ENCODE data around the gene MAP6.

Gene MAP6

GRCh38 chr11:75565916-75566762, 102.7 kb downstream of the MAP6 start:
- DNase-seq: no peak

DNA sequence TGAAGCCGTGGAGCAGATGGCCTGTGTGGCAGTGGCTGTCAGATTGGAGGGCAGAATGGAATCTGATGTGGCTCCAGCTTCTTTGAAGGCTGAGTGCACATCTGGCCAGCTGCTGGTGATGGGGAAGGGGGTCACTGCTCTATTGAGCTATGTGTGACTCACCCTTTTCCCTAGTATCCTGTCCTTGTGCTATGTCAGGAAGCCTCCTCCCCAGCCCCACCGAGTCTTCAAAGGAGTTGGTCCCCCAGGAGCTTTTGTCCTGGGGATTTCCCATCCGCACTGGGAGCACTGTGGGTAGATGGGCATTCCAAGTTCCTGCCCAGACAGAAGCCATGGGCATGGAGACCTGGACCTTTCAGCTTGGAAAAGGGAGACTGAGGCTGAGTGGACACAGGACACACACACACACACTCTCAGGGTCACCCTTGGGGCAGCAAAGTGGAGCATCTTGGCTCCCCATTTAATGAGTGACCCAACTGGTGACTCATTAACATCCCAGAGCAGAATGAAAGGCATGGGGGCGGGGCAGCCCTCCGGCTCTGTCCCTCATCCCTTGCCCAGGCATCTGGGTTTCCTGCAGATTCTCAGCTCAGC, 103.5 kb downstream of the MAP6 start:
- DNase-seq: no peak

DNA sequence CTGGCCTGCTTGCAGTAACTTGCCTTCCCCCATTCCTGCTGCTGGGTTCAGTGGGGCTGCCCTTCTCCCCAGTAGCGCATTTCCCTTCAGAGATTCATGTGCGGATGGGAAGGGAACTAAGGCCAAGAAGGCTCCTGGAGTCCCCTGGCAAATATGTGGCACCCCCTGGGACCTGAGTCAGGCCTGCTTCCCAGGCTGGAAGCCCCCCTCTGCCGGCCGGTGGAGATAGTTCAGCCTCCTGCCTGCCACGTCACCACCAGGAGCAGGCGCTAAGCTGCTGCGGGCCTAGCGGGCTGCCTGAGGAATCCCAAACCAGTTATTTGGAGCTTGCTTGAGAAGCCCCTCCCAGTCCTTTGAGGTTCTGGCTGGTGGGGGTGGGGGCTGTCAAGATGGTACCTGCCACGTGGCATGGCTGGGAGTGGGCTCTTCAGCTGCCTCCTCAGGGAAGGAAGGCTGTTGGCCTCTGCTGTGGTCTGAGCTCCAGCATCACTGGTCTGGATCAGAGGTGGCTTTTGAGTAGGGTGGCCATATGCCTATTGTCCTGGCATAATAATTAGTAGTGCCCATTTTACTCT, 104.8 kb downstream of the MAP6 start:
- no peak for DNase-seq

DNA sequence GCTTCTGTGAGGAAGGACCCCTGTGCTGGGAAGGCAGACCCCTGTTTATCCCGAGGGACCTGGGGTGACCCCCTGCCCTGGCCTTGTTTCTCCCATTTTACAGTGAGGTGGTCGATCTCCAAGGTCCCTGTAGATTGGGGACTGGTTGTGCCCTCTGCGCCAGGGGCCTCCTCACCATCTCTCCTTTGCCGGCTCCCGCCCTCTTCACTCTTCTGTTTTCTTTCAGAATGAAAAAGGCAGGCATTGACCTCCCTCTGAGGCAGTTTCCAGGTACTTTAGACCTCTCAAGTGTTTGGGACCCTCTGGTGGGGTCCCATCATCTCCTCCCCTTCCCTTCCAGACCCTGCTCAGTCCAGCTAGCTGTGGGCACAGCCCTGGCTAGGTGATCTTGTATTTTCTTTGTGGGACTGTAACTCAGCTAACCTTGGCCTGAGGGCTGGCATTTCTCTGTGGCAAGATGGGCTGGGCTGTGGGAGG, 105.3 kb downstream of the MAP6 start:
- no peak for DNase-seq

DNA sequence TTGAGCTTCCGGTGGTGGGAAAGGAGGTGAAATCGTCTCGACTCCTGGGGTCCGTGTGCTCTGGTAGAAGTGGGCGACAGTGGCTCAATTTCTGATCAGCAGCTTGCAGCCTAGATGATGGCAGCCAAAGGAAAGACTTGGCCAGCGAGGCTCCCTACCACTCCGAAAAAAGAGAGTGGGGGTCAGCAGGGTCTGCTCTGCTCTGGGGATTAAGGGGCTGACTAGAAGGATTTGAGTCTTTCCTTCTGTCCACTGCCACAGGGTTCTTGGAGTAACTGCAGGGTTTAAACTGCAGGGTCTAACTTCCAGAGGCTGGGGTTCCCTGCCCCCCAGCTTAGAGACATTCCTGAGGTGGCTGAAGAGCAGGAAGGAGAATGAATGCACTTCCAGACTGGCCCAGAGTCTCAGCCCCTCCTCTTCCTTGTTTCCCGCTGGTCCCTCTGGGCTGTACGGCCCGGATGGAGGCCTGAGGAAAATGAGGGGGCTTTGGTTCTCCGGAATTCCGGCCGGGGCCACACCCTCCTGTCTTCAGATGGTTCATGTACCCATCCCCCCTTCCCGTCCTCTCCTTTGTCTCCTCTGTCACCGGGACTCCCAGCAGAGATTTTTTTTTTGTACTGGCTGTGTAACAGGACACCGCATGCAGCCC, 105.9 kb downstream of the MAP6 start:
- DNase-seq: no peak

DNA sequence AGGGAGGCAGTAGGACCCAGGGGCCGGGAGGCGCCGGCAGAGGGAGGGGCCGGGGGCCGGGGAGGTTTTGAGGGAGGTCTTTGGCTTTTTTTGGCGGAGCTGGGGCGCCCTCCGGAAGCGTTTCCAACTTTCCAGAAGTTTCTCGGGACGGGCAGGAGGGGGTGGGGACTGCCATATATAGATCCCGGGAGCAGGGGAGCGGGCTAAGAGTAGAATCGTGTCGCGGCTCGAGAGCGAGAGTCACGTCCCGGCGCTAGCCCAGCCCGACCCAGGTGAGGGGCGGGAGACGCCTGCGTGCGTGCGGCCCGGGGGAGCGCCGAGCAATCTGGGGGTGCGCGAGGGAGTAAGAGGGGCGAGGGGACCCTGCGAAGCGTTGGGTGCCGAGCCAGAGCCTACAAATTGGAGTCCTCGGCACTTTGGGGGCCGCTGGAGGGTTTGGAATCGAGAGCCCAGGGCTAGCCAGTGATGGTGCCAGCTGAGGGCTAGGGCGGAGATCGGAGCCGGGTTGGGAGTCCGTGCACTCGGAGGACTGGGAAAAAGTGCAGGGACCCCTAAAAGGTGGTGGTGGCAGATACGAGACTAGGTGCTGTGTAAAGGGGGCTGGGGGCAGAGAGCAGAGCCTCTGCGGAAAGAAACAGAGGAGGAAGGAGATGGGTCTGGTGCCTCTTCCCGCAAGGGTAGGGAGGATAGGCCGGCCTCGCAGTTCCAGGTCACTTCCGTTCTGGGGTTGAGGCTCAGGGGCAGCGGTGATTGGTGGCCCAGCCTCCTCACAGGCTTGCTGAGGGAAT, 106.6 kb downstream of the MAP6 start, which contains the start of gene SERPINH1:
Gene SERPINH1, plus strand, starts transcription at position 206 of the 788 bp plus-strand sequence. CDS start 4,097 bp downstream, outside the sequence.
- no peak for DNase-seq

DNA sequence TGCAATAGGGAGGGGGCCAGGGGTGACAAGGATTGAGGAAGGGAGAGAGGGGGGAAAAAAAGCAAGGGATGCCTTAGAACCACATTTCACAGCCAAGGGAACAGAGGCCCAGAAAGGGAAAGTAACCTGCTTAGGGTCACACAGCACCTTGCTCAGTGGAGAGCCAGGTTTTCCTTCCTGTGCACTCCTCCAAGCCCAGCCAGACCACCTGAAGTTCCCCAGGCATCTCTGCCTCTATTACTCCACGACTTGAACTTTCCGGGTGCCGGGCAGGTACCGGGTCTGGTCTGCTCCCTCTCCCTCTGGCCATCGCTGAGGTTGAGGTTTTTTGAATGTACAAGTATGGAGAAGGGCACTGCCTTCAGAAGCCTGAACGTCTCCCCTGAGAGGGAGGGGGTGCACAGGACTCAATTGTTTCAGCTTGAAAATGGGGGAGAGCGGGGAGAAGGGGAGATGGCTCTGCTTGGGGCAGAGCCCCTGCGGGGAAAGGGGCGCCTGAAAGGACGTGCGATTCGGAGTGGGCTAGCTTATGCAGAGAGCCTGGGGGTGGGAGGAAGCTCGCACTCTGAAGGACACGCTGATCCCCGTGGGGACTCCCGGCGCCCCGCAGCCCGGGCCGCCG, 107.3 kb downstream of the MAP6 start:
- no peak for DNase-seq

GRCh38 chr11:75560644-75561043, 108.2 kb downstream of the MAP6 start:
- DNase-seq: no peak

DNA sequence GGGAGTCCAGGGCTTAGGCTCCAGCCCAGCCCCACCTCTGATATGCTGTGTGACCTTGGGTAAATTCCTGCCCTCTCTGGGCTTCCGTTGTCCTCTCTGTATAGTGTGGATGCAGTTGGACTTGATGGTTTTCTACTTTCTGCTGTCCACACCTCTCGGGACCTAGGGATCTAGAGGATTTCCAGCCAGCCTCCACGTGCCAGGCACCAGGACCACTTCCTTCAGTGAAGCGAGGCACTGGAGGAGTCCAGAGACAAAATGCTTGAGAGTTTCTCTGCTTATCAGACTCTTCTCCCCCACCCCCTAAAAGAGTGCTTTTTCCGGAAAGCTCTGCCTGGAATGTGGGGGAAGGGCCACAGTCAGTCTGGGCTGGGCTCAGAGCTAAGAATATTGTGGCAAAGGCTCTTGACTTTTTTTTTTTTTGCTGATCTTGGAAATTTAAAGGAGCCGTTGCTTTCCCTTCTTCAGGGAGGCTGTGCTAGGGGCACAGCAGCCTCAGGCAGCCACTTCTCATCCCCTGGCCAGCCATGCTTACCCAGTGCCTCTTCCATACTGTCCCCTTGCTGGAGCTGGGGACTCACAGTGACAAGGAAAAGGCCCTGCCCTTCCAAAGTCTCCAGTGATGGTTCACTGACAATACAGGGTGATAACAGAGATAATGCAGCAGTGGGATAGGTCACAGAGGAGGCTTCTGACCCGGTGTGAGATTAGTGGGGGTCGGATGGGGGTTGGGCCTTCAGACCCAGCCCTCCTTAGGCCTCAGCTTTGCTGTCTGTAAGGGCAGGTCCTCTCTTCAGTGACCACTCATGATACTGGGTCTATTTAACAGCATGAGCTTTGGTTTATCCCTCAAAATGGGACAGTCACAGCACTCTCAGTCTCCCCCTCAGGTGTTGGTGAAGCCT, 109.6 kb downstream of the MAP6 start:
- no peak for DNase-seq

DNA sequence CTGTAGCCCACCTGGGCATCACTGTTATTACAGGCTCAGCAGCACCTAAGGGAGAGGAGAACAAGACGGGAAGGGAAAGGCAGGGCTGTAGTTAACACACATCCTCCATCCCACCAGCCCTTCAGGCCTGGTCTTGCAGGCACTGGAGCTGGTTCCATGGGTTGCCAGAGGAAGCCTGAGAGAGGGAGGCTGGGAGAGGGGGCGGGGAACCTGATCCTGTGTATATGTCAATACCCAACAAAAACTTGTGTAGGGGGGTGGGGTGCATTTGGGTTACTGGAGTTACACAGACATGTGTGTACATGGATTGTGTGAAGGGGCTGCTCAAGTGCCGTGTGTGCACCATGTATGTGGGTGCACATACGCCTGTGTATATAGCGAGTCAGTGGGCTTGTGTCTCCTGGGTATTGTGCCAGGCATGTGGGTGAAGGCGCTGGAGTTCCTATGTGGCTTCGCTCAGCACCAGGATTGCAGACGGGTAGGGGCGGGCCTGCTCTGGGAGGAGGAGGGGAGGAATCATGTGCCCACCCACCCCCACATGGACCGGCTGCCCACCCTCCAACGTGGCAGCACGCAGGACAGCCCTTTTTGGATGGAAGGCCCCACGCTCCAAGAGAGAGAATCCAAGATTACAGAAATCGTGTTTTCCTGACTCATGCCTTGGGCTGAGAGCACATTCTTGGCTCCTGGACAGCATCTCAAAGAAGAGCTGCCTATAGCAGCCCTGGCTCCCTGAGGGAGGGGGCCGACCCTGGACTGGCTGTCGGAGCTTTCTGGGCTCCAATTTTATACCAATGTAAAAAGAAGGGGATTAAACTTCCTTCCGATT, 111.0 kb downstream of the MAP6 start:
- DNase-seq: no peak

DNA sequence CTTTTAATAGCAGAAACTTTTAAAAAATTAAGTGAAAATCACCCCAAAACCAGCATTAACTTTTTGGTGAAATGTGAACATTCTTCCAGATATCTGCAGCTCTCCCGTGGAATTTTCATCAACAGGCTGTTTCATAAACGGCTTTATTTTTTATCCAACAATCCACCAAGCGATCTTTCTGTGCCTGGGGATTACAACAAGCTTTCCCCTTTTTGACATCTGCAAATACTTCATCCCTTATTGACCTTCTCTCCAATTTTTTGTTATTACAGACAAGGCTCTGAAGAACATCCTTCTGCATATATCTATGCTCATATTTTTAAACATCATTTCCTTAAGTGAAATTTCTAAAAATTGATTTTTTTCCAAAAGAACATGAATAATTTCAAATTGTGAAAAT, 112.6 kb downstream of the MAP6 start:
- DNase-seq: no peak

DNA sequence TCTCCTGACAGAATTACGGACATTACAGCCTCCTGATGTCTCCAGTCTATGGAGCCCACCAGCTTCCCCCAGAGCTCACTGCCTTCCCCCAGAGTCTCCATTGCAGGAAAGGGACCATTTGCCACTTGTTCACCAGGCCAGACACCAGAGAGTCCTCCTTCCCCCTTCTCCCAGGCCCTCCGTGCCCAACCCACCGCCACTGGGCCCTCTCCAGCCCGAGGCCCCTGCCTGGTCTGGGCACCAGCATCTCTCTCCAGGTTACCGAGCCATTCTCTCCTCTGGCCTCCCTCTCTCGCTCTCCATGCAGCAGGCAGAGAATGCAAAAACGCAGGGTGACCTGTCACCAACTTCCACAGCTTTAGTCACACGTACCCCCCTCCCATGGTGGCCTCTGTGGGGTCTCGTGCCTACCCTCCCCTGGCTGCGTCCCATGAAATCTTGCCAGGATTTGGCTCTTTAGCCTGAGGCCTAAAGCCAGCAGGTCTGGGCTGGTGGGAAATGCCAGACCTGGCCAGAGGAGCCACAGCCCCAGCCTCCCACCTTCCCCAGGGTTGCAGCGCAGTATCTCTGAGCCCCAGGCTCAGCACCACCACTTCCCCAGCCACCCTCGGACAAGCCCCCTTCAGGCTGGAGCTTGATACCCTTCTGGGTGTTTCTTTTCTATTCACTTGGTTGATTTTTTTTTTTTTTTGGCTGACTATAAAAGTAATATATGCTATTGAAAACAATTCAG, 113.6 kb downstream of the MAP6 start:
- DNase-seq: no peak

DNA sequence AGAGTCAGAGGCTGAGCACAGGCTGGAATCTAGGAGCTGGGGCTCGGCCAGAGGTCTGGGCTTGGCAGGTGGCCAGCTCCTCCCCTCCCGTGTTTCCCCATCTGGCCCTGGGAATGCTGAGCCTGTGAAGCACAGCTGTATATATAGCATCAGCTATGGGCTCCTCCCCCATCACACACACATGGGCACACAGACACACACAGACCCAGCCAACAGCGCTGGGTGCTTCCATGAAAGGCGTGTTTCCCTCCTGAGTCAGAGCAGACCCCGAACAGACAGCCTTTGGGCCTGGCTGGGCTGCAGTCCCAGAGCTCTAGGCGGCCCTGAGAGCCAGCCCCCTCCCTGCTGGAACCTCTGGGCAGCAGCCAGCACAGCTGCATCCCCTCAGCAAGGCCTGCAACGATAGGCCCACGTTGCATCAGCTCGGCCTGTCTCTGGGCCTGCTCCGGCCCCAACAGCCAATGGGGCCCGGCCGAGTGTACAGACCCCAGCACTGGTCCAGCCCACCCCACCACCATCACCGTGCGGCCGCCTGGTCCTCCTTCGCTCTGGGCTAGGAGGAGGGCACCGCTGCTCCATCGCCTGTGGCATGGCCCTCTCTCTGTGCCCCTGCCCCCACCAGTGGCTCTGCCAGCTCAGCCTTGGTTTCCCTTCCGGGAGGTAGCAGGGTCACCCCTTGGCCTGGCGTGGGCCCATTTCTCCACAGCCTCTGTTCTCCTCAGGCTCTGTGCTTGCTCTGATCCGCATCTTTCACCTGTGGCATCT, 114.4 kb downstream of the MAP6 start:
- DNase-seq: no peak

DNA sequence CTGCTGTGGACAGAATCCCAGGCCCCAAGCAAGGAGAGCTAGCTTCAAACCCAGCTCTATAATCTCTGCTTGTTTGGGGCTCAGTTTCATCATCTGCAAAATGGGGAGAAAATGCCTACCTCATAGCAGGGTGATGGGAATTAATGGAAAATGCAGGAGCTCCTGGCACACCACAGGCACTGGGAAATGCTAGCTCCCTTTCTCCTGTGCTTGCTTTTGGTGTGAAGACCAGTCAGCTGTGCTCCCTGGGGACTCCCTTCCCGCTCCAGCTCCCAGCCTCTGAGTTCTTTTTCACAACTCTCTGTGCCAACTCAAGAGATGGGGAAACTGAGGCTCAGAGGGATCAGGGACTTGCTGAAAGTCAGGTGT, 115.0 kb downstream of the MAP6 start:
- no peak for DNase-seq

GRCh38 chr11:75553182-75553581, 115.7 kb downstream of the MAP6 start:
- DNase-seq: no peak

GRCh38 chr11:75549370-75549958, 119.4 kb downstream of the MAP6 start:
- no peak for DNase-seq

DNA sequence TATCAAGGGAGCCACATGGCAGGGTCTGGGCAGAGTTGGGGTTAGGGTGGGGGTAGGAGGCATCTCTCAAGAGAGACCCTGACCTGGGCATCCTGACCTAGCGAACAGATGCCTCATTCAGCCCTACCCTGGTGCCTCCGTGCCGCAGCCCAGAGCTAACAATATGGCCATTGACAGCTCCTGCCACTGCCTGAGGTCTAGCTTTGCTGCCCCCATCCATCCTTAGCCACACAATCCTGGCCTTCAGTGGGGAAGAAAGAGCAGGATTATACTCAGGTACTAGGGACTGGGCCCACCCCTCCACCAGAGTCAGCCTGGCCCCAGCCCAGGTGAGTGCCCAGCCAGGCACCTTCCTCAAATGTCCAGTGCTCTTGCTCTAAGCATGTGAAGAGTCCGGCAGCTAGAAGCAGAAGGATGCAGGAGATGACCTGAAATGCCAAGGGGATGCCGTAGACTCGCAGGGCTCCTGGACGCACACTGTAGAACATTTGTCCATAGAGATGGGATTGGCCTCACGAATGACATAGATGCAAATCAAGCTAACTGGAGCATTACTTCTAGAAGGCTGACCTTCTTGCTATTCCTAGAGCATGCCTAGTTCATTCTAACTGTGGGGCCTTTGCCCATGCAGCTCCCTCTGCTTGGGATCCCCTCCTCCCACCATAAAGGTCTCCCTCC, 120.1 kb downstream of the MAP6 start:
- DNase-seq: no peak

GRCh38 chr11:75547617-75548058, 121.2 kb downstream of the MAP6 start:
- no peak for DNase-seq

All from NCI-H187 treated with DMSO at 0.1 percent for 48 hours (cell line).